NCI-H1092 treated with DMSO at 0.1 percent for 48 hours (cell line): ENCODE results near the gene VIPAS39.

ENCODE experiments used
- DNase-seq: peaks from one replicate; lab custom pipeline; 2025; lab: John Stamatoyannopoulos, UW

Gene VIPAS39

GRCh38 chr14:77457522-77458248 is at the start of gene VIPAS39, which contains the start of gene AHSA1:
TSS of gene VIPAS39 (minus strand) at chr14:77457601. CDS start at chr14:77454102, 3,499 bp downstream.
TSS of gene AHSA1 (plus strand) at chr14:77458093. CDS start at chr14:77458190, 97 bp downstream.
- peak; percentile 99 for DNase-seq

- no peak for DNase-seq
Measured at GRCh38 chr14:77505031-77505430, 47.6 kb upstream of the VIPAS39 start.

- no peak for DNase-seq
Measured at GRCh38 chr14:77503138-77503537, 45.7 kb upstream of the VIPAS39 start.

- no peak for DNase-seq
Measured at GRCh38 chr14:77502109-77502782, 44.8 kb upstream of the VIPAS39 start.

- peak; percentile 4 for DNase-seq
Measured at GRCh38 chr14:77498984-77499527, 41.7 kb upstream of the VIPAS39 start.

- peak; percentile 49 for DNase-seq
Measured at GRCh38 chr14:77498120-77498979, 40.9 kb upstream of the VIPAS39 start, which contains the start of gene ISM2. TSS of gene ISM2 (minus strand) at chr14:77498816. CDS start at chr14:77498793, 23 bp downstream.

GRCh38 chr14:77495334-77495733 is 37.9 kb upstream of the VIPAS39 start:
- no peak for DNase-seq

- no peak for DNase-seq
Measured at GRCh38 chr14:77491056-77491455, 33.7 kb upstream of the VIPAS39 start.

- no peak for DNase-seq
Measured at GRCh38 chr14:77490347-77490986, 33.1 kb upstream of the VIPAS39 start.

GRCh38 chr14:77489041-77489440 is 31.6 kb upstream of the VIPAS39 start:
- DNase-seq, result no peak

GRCh38 chr14:77488558-77488957 is 31.2 kb upstream of the VIPAS39 start:
- DNase-seq, result no peak

GRCh38 chr14:77485901-77486678 is 28.7 kb upstream of the VIPAS39 start:
- DNase-seq, result no peak

- DNase-seq, result no peak
Measured at GRCh38 chr14:77485256-77485655, 27.9 kb upstream of the VIPAS39 start.

GRCh38 chr14:77482422-77482821 is 25.0 kb upstream of the VIPAS39 start:
- DNase-seq, result no peak

GRCh38 chr14:77478796-77479195 is 21.4 kb upstream of the VIPAS39 start:
- no peak for DNase-seq

- DNase-seq, result no peak
Measured at GRCh38 chr14:77478029-77478428, 20.6 kb upstream of the VIPAS39 start.

GRCh38 chr14:77475432-77476115 is 18.2 kb upstream of the VIPAS39 start:
- no peak for DNase-seq

- DNase-seq, result no peak
Measured at GRCh38 chr14:77474479-77475177, 17.2 kb upstream of the VIPAS39 start.

GRCh38 chr14:77473921-77474320 is 16.5 kb upstream of the VIPAS39 start:
- no peak for DNase-seq
